Erythroblast (primary cell): ENCODE data around the gene MC3R.

ENCODE experiments used
- DNase-seq, 2 experiments: peaks; one replicate each; lab custom pipeline; 2025; lab: John Stamatoyannopoulos, UW
- GATA1 ChIP-seq: IDR thresholded peaks from 2 replicates; pipeline ENCODE4 v1.6.1; 2011; ENCODE audit warnings: low read depth, mild to moderate bottlenecking, control low read depth, low read length, moderate library complexity
- POLR2A ChIP-seq: IDR thresholded peaks from 2 replicates; pipeline ENCODE4 v1.6.1; 2011; ENCODE audit warnings: mild to moderate bottlenecking, low read length

The MC3R gene

GRCh38 chr20:56278196-56278595 is 29.7 kb downstream of the MC3R start:
- DNase-seq: no peak

GRCh38 chr20:56285496-56285895 is 37.0 kb downstream of the MC3R start:
- DNase-seq: no peak
- TF ChIP-seq GATA1 (no peak), POLR2A (no peak)

More at GRCh38 chr20:56278196-56278595, 29.7 kb downstream of the MC3R start:
- no peak for TF ChIP-seq POLR2A

GRCh38 chr20:56289652-56290051 is 41.1 kb downstream of the MC3R start:
- DNase-seq: no peak
- no peak for TF ChIP-seq POLR2A
- TF ChIP-seq GATA1: no peak

GRCh38 chr20:56299362-56299761 is 50.8 kb downstream of the MC3R start:
- no peak for DNase-seq
- TF ChIP-seq GATA1 (no peak), POLR2A (no peak)
